ENCODE data around the gene PDSS2.

PDSS2 gene

GRCh38 chr6:107230024-107230423 lies 229.3 kb downstream of the PDSS2 start:
- Histone ChIP-seq H3K18ac (ENCODE audit: low read length) (no peak overlapping the region), H4K91ac (ENCODE audit: low read depth, low read length, poor library complexity) (no peak overlapping the region), H3K4ac (ENCODE audit: low read length) (no peak overlapping the region), H3K4me1 (ENCODE audit: control insufficient read depth in 2 of 2, insufficient read depth in 1 of 2, low read depth in 1 of 2, low read length in 2 of 2) (no peaks in the 10 kb centered on the region), H3K9me3 (replicated peaks in 1 of 2; ENCODE audit: control insufficient read depth in 2 of 2, insufficient read depth in 1 of 2, low read depth in 1 of 2, low read length in 2 of 2) (peaks cover 0 to 3% of the 10 kb centered on the region in 2 donors), H2BK15ac (ENCODE audit: low read length) (no peak overlapping the region), H2BK5ac (ENCODE audit: low read length) (no peak overlapping the region), H2BK12ac (ENCODE audit: low read length) (no peak overlapping the region), H2BK120ac (ENCODE audit: low read depth, low read length) (no peak overlapping the region), H3K36me3 (replicated peaks in 1 of 2; ENCODE audit: control insufficient read depth in 2 of 2, insufficient read depth in 2 of 2, low read length in 2 of 2) (no peaks in the 10 kb centered on the region), H3K27me3 (ENCODE audit: control insufficient read depth in 3 of 3, insufficient read depth in 3 of 3, low read depth in 1 of 3, low read length in 3 of 3) (no peaks in the 10 kb centered on the region), H3K14ac (ENCODE audit: low read length) (no peak overlapping the region), H3K23ac (ENCODE audit: low read depth, low read length, poor library complexity) (no peak overlapping the region), H3K4me3 (ENCODE audit: low read length in 2 of 2) (no peak overlapping the region), H4K8ac (ENCODE audit: low read depth, low read length) (no peak overlapping the region), H3K27ac (replicated peaks; ENCODE audit: low read length) (no peak overlapping the region), H3K9ac (ENCODE audit: low read depth, low read length, poor library complexity) (no peak overlapping the region), H2AFZ (ENCODE audit: low read length) (no peak overlapping the region), H2AK5ac (ENCODE audit: low read depth, low read length) (no peak overlapping the region), H3K79me1 (ENCODE audit: low read depth, low read length) (no peaks in the 10 kb centered on the region), H3K4me2 (ENCODE audit: insufficient read depth, low read length, poor library complexity, severe bottlenecking) (no peak overlapping the region)
- DNase-seq (ENCODE audit: low spot score), result no peak
- no CpG with 5 or more reads among the region's 2 CpGs for WGBS, 2 donors (ENCODE audit: extremely low coverage in 2 of 2, insufficient read length in 2 of 2, insufficient replicate concordance in 1 of 2)

GRCh38 chr6:107228754-107229153 lies 230.6 kb downstream of the PDSS2 start:
- Histone ChIP-seq H4K8ac (ENCODE audit: low read depth, low read length) (no peak overlapping the region), H2AK5ac (ENCODE audit: low read depth, low read length) (no peak overlapping the region), H3K27ac (replicated peaks; ENCODE audit: low read length) (no peak overlapping the region), H4K91ac (ENCODE audit: low read depth, low read length, poor library complexity) (no peak overlapping the region), H2BK120ac (ENCODE audit: low read depth, low read length) (no peak overlapping the region), H3K79me1 (ENCODE audit: low read depth, low read length) (no peaks in the 10 kb centered on the region), H3K18ac (ENCODE audit: low read length) (no peak overlapping the region), H2AFZ (ENCODE audit: low read length) (no peak overlapping the region), H3K4ac (ENCODE audit: low read length) (no peak overlapping the region), H3K14ac (ENCODE audit: low read length) (no peak overlapping the region), H3K4me1 (ENCODE audit: control insufficient read depth in 2 of 2, insufficient read depth in 1 of 2, low read depth in 1 of 2, low read length in 2 of 2) (no peaks in the 10 kb centered on the region), H2BK5ac (ENCODE audit: low read length) (no peak overlapping the region), H3K23ac (ENCODE audit: low read depth, low read length, poor library complexity) (no peak overlapping the region), H2BK15ac (ENCODE audit: low read length) (no peak overlapping the region), H2BK12ac (ENCODE audit: low read length) (no peak overlapping the region), H3K27me3 (ENCODE audit: control insufficient read depth in 3 of 3, insufficient read depth in 3 of 3, low read depth in 1 of 3, low read length in 3 of 3) (no peaks in the 10 kb centered on the region), H3K9ac (ENCODE audit: low read depth, low read length, poor library complexity) (no peak overlapping the region), H3K36me3 (replicated peaks in 1 of 2; ENCODE audit: control insufficient read depth in 2 of 2, insufficient read depth in 2 of 2, low read length in 2 of 2) (no peaks in the 10 kb centered on the region), H3K9me3 (replicated peaks in 1 of 2; ENCODE audit: control insufficient read depth in 2 of 2, insufficient read depth in 1 of 2, low read depth in 1 of 2, low read length in 2 of 2) (no peaks in the 10 kb centered on the region), H3K4me2 (ENCODE audit: insufficient read depth, low read length, poor library complexity, severe bottlenecking) (no peak overlapping the region), H3K4me3 (ENCODE audit: low read length in 2 of 2) (no peak overlapping the region)
- WGBS, 2 donors (ENCODE audit: extremely low coverage in 2 of 2, insufficient read length in 2 of 2, insufficient replicate concordance in 1 of 2), result no CpG with 5 or more reads among the region's 1 CpG
- no peak for DNase-seq (ENCODE audit: low spot score)

GRCh38 chr6:107221519-107221918 lies 237.8 kb downstream of the PDSS2 start:
- Histone ChIP-seq H4K8ac (ENCODE audit: low read depth, low read length) (no peak overlapping the region), H2BK15ac (ENCODE audit: low read length) (no peak overlapping the region), H2BK12ac (ENCODE audit: low read length) (no peak overlapping the region), H3K4me3 (ENCODE audit: low read length in 2 of 2) (no peak overlapping the region), H3K9ac (ENCODE audit: low read depth, low read length, poor library complexity) (no peak overlapping the region), H3K14ac (ENCODE audit: low read length) (no peak overlapping the region), H3K18ac (ENCODE audit: low read length) (no peak overlapping the region), H3K27ac (replicated peaks; ENCODE audit: low read length) (no peak overlapping the region), H2AFZ (ENCODE audit: low read length) (no peak overlapping the region), H3K9me3 (replicated peaks in 1 of 2; ENCODE audit: control insufficient read depth in 2 of 2, insufficient read depth in 1 of 2, low read depth in 1 of 2, low read length in 2 of 2) (no peaks in the 10 kb centered on the region), H2AK5ac (ENCODE audit: low read depth, low read length) (no peak overlapping the region), H3K4me1 (ENCODE audit: control insufficient read depth in 2 of 2, insufficient read depth in 1 of 2, low read depth in 1 of 2, low read length in 2 of 2) (no peaks in the 10 kb centered on the region), H3K36me3 (replicated peaks in 1 of 2; ENCODE audit: control insufficient read depth in 2 of 2, insufficient read depth in 2 of 2, low read length in 2 of 2) (no peaks in the 10 kb centered on the region), H2BK5ac (ENCODE audit: low read length) (no peak overlapping the region), H3K4me2 (ENCODE audit: insufficient read depth, low read length, poor library complexity, severe bottlenecking) (no peak overlapping the region), H3K27me3 (ENCODE audit: control insufficient read depth in 3 of 3, insufficient read depth in 3 of 3, low read depth in 1 of 3, low read length in 3 of 3) (no peaks in the 10 kb centered on the region), H3K4ac (ENCODE audit: low read length) (no peak overlapping the region), H3K23ac (ENCODE audit: low read depth, low read length, poor library complexity) (no peak overlapping the region), H2BK120ac (ENCODE audit: low read depth, low read length) (no peak overlapping the region), H4K91ac (ENCODE audit: low read depth, low read length, poor library complexity) (no peak overlapping the region), H3K79me1 (ENCODE audit: low read depth, low read length) (no peaks in the 10 kb centered on the region)
- no peak for DNase-seq (ENCODE audit: low spot score)
- no CpG with 5 or more reads among the region's 2 CpGs for WGBS, 2 donors (ENCODE audit: extremely low coverage in 2 of 2, insufficient read length in 2 of 2, insufficient replicate concordance in 1 of 2)

- Histone ChIP-seq H3K18ac (ENCODE audit: low read length) (no peak overlapping the region), H3K9ac (ENCODE audit: low read depth, low read length, poor library complexity) (no peak overlapping the region), H2BK12ac (ENCODE audit: low read length) (no peak overlapping the region), H3K4me2 (ENCODE audit: insufficient read depth, low read length, poor library complexity, severe bottlenecking) (no peak overlapping the region), H2BK5ac (ENCODE audit: low read length) (no peak overlapping the region), H3K27me3 (ENCODE audit: control insufficient read depth in 3 of 3, insufficient read depth in 3 of 3, low read depth in 1 of 3, low read length in 3 of 3) (no peaks in the 10 kb centered on the region), H2BK120ac (ENCODE audit: low read depth, low read length) (no peak overlapping the region), H3K27ac (replicated peaks; ENCODE audit: low read length) (no peak overlapping the region), H2BK15ac (ENCODE audit: low read length) (no peak overlapping the region), H3K4me3 (ENCODE audit: low read length in 2 of 2) (no peak overlapping the region), H3K9me3 (replicated peaks in 1 of 2; ENCODE audit: control insufficient read depth in 2 of 2, insufficient read depth in 1 of 2, low read depth in 1 of 2, low read length in 2 of 2) (no peaks in the 10 kb centered on the region), H2AK5ac (ENCODE audit: low read depth, low read length) (no peak overlapping the region), H3K14ac (ENCODE audit: low read length) (no peak overlapping the region), H3K4me1 (ENCODE audit: control insufficient read depth in 2 of 2, insufficient read depth in 1 of 2, low read depth in 1 of 2, low read length in 2 of 2) (no peaks in the 10 kb centered on the region), H4K91ac (ENCODE audit: low read depth, low read length, poor library complexity) (no peak overlapping the region), H3K79me1 (ENCODE audit: low read depth, low read length) (no peaks in the 10 kb centered on the region), H3K4ac (ENCODE audit: low read length) (no peak overlapping the region), H2AFZ (ENCODE audit: low read length) (no peak overlapping the region), H4K8ac (ENCODE audit: low read depth, low read length) (no peak overlapping the region), H3K36me3 (replicated peaks in 1 of 2; ENCODE audit: control insufficient read depth in 2 of 2, insufficient read depth in 2 of 2, low read length in 2 of 2) (no peaks in the 10 kb centered on the region), H3K23ac (ENCODE audit: low read depth, low read length, poor library complexity) (no peak overlapping the region)
- no peak for DNase-seq (ENCODE audit: low spot score)
- no CpG with 5 or more reads among the region's 4 CpGs for WGBS, 2 donors (ENCODE audit: extremely low coverage in 2 of 2, insufficient read length in 2 of 2, insufficient replicate concordance in 1 of 2)
Observed at GRCh38 chr6:107219851-107220250, 239.5 kb downstream of the PDSS2 start.

Measured in neuronal stem cell (in vitro differentiated cells).